C4-2B (cell line): Measurements from ENCODE around the gene CROCC.

ENCODE experiments used
- H3K27ac ChIP-seq: fragments of 450-650 bp; 2 replicates; pipeline ENCODE4 v1.5.1; 2017
- ZFX ChIP-seq: fragments of 450-650 bp; IDR thresholded peaks from 2 replicates; pipeline ENCODE4 v1.6.1; 2017
- TF ChIP-seq, protein P1 (sequence below): fragments of 450-650 bp; conservative IDR thresholded peaks from 2 replicates; pipeline ENCODE4 v1.5.1; 2017; ENCODE audit warnings: mild to moderate bottlenecking

The CROCC gene

GRCh38 chr1:16972189-16972895 lies 50.6 kb downstream of the CROCC start:
- TF ChIP-seq ZFX: no peak
- TF ChIP-seq, protein P1, sequence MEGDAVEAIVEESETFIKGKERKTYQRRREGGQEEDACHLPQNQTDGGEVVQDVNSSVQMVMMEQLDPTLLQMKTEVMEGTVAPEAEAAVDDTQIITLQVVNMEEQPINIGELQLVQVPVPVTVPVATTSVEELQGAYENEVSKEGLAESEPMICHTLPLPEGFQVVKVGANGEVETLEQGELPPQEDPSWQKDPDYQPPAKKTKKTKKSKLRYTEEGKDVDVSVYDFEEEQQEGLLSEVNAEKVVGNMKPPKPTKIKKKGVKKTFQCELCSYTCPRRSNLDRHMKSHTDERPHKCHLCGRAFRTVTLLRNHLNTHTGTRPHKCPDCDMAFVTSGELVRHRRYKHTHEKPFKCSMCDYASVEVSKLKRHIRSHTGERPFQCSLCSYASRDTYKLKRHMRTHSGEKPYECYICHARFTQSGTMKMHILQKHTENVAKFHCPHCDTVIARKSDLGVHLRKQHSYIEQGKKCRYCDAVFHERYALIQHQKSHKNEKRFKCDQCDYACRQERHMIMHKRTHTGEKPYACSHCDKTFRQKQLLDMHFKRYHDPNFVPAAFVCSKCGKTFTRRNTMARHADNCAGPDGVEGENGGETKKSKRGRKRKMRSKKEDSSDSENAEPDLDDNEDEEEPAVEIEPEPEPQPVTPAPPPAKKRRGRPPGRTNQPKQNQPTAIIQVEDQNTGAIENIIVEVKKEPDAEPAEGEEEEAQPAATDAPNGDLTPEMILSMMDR: no peak
- H3K27ac ChIP-seq: no peak overlapping the region

- TF ChIP-seq, protein P1: no peak
- no peak for TF ChIP-seq ZFX
- H3K27ac ChIP-seq: no peak overlapping the region
Measured at GRCh38 chr1:16973215-16973614, 51.5 kb downstream of the CROCC start.

DNA sequence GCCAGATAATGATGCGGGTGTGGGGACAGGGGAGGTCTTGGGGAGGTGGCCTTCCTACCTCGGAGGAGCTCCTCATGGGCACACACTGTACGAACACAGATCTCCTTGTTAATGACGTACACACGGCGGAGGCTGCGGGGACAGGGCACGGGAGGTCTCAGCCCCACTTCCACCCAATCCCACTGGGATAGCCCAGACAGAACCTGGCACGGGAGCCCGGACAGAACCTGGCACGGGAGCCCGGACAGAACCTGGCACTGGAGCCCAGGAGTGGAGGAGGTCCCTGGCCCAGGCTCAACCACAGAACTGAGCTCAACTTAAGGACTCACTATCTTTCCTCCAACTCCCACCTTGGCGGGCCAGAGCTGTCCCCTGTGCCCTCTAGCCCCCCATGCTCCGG lies 53.5 kb downstream of the CROCC start:
- no peak overlapping the region for H3K27ac ChIP-seq
- TF ChIP-seq, protein P1: no peak
- TF ChIP-seq ZFX: no peak

- no peak overlapping the region for H3K27ac ChIP-seq
- TF ChIP-seq ZFX: no peak
- TF ChIP-seq, protein P1: no peak
Measured at GRCh38 chr1:16975838-16976237, 54.1 kb downstream of the CROCC start.

- H3K27ac ChIP-seq: no peak overlapping the region
- TF ChIP-seq ZFX: no peak
- TF ChIP-seq, protein P1: no peak
Measured at GRCh38 chr1:16976966-16977365, 55.2 kb downstream of the CROCC start.

DNA sequence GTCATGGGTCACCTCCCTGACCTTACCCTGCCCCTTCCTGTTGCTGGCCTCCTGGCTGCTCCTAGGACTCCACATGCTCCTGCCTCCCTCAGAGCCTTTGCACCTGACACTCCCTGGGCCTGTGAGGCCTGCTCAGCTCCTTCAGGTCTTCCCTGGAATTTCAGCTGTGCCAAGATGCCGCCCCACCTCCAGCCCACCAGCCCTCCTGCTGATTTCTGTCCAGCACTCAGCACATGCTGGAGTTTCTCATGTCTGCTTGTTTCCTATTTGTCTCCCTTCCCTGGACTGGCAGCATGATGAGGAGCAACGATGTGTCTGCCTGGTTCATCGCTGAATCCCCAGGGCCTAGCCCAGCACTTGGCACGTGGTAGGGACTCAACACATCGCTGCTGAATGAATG lies 55.6 kb downstream of the CROCC start:
- no peak overlapping the region for H3K27ac ChIP-seq
- TF ChIP-seq, protein P1: no peak
- no peak for TF ChIP-seq ZFX

DNA sequence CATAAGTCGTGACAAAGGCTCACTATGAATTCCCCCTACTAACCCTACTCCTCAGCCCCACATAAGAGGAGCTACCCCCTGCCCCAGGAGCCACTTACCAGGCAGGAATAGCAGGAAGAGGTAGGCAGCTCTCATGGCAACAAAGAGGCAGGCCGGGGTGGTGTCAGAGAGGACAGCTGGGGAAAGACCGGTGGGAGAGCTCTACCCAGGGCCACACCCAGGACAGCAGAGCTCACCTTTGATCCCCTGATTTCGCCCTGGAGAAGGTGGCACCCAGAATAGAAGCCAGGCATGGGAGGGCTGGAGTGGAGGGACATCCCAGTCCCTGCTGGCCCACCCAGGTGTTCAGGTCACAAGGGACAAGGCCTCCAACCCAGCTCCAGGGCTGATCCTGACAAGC lies 56.4 kb downstream of the CROCC start:
- no peak overlapping the region for H3K27ac ChIP-seq
- TF ChIP-seq ZFX: no peak
- TF ChIP-seq, protein P1: no peak
